H9 (cell line): ENCODE measurements around the gene MRPS18B. TPM values are rescaled to one million over a fixed set of nuclear protein-coding genes. Genes with fewer than 3 reads are reported as not detected.
"Not testable (repeated sequence)": the region's sequence is repeated elsewhere in the genome, so short reads cannot be mapped to it uniquely, and the experiment has no call there.

Experiments used
- DNase-seq: peaks from one replicate; pipeline ENCODE4 v3.0.0-alpha.2; 2017
- H2AFZ ChIP-seq: one replicate; pipeline ENCODE4 v1.6.1; 2013; ENCODE audit warnings: mild to moderate bottlenecking, low read length, control low read depth, moderate library complexity
- H2AK5ac ChIP-seq: 2 replicates; pipeline ENCODE4 v1.6.1; 2013; ENCODE audit warnings: low read length, control low read depth, mixed read lengths; ENCODE audit not compliant: insufficient read length
- H2BK120ac ChIP-seq: one replicate; pipeline ENCODE4 v1.6.1; 2013; ENCODE audit warnings: low read depth, mild to moderate bottlenecking, low read length, control low read depth, inconsistent platforms; ENCODE audit not compliant: poor library complexity, severe bottlenecking
- H2BK12ac ChIP-seq: 2 replicates; pipeline ENCODE4 v1.6.1; 2013; ENCODE audit warnings: low read length, control low read depth, mixed read lengths, low read depth; ENCODE audit not compliant: insufficient read length
- H2BK15ac ChIP-seq: 2 replicates; pipeline ENCODE4 v1.6.1; 2013; ENCODE audit warnings: low read depth, low read length, control low read depth
- H2BK20ac ChIP-seq: one replicate; pipeline ENCODE4 v1.6.1; 2013; ENCODE audit warnings: low read depth, mild to moderate bottlenecking, low read length, control low read depth, inconsistent platforms; ENCODE audit not compliant: poor library complexity, severe bottlenecking
- H2BK5ac ChIP-seq: 2 replicates; pipeline ENCODE4 v1.6.1; 2013; ENCODE audit warnings: low read length, control low read depth, mixed read lengths; ENCODE audit not compliant: insufficient read length
- H3K14ac ChIP-seq: 2 replicates; pipeline ENCODE4 v1.6.1; 2013; ENCODE audit warnings: low read length, control low read depth; ENCODE audit not compliant: insufficient read depth
- H3K18ac ChIP-seq: 2 replicates; pipeline ENCODE4 v1.6.1; 2013; ENCODE audit warnings: low read depth, mild to moderate bottlenecking, mixed read lengths, low read length, control low read depth; ENCODE audit not compliant: insufficient read length
- H3K23ac ChIP-seq: 2 replicates; pipeline ENCODE4 v1.6.1; 2013; ENCODE audit warnings: low read length, control low read depth, mixed read lengths, low read depth; ENCODE audit not compliant: insufficient read length
- H3K23me2 ChIP-seq: 2 replicates; pipeline ENCODE4 v1.6.1; 2013; ENCODE audit warnings: low read depth, mild to moderate bottlenecking, mixed read lengths, low read length, control low read depth; ENCODE audit not compliant: insufficient read length, poor library complexity, severe bottlenecking
- H3K27ac ChIP-seq: 2 replicates; pipeline ENCODE4 v1.5.1; 2013; ENCODE audit warnings: low read length, control low read depth, mixed read lengths, low read depth; ENCODE audit not compliant: insufficient read length
- H3K27me3 ChIP-seq: 2 replicates; pipeline ENCODE4 v1.6.1; 2013; ENCODE audit warnings: low read length, control low read depth, inconsistent platforms; ENCODE audit not compliant: insufficient read depth
- H3K4ac ChIP-seq: 2 replicates; pipeline ENCODE4 v1.6.1; 2013; ENCODE audit warnings: low read depth, mild to moderate bottlenecking, control low read depth, inconsistent platforms, low read length, moderate library complexity
- H3K4me1 ChIP-seq: 2 replicates; pipeline ENCODE4 v1.6.1; 2013; ENCODE audit warnings: low read length, control low read depth, inconsistent platforms; ENCODE audit not compliant: insufficient read depth
- H3K4me2 ChIP-seq: 2 replicates; pipeline ENCODE4 v1.6.1; 2013; ENCODE audit warnings: low read length, control low read depth, mixed read lengths; ENCODE audit not compliant: insufficient read length, insufficient read depth
- H3K56ac ChIP-seq: 2 replicates; pipeline ENCODE4 v1.6.1; 2013; ENCODE audit warnings: low read depth, mild to moderate bottlenecking, mixed read lengths, low read length, control low read depth; ENCODE audit not compliant: insufficient read length
- H3K79me1 ChIP-seq: 2 replicates; pipeline ENCODE4 v1.6.1; 2013; ENCODE audit warnings: low read depth, mild to moderate bottlenecking, moderate library complexity, low read length, control low read depth, inconsistent platforms; ENCODE audit not compliant: insufficient read depth, poor library complexity, severe bottlenecking
- H3K79me2 ChIP-seq: 2 replicates; pipeline ENCODE4 v1.6.1; 2013; ENCODE audit warnings: low read length, control low read depth, inconsistent platforms; ENCODE audit not compliant: insufficient read depth
- H3K9ac ChIP-seq: 2 replicates; pipeline ENCODE4 v1.6.1; 2013; ENCODE audit warnings: low read length, control low read depth, mixed read lengths; ENCODE audit not compliant: insufficient read length; ENCODE audit errors: extremely low read depth
- H3K9me3 ChIP-seq: one replicate; pipeline ENCODE4 v1.6.1; 2013; ENCODE audit warnings: low read depth, low read length, inconsistent platforms; ENCODE audit not compliant: control insufficient read depth
- H3T11ph ChIP-seq: one replicate; pipeline ENCODE4 v1.6.1; 2013; ENCODE audit warnings: mild to moderate bottlenecking, low read length, control low read depth, inconsistent platforms
- H4K20me1 ChIP-seq: one replicate; pipeline ENCODE4 v1.6.1; 2013; ENCODE audit not compliant: control insufficient read depth, insufficient read length, insufficient read depth
- H4K5ac ChIP-seq: 2 replicates; pipeline ENCODE4 v1.6.1; 2013; ENCODE audit warnings: low read depth, mild to moderate bottlenecking, mixed read lengths, low read length, control low read depth; ENCODE audit not compliant: insufficient read length
- H4K8ac ChIP-seq: replicated peaks from 2 replicates; pipeline ENCODE4 v1.6.1; 2013; ENCODE audit warnings: low read length, control low read depth, mixed read lengths, low read depth; ENCODE audit not compliant: insufficient read length
- H4K91ac ChIP-seq: 2 replicates; pipeline ENCODE4 v1.6.1; 2013; ENCODE audit warnings: low read depth, mild to moderate bottlenecking, moderate library complexity, mixed read lengths, low read length, control low read depth; ENCODE audit not compliant: insufficient read length
- H3K27ac Mint-ChIP-seq, 3 experiments: 2 replicates in 2 of 3; 3 replicates in 1 of 3; pipeline ENCODE4 v1.8.0; 2020 to 2021; ENCODE audit warnings: mixed read lengths in 3 of 3, mild to moderate bottlenecking in 1 of 3, moderate library complexity in 1 of 3
- H3K27me3 Mint-ChIP-seq: 2 replicates; pipeline ENCODE4 v1.8.0; 2021; ENCODE audit warnings: low read depth, mild to moderate bottlenecking, moderate library complexity, mixed read lengths
- H3K36me3 Mint-ChIP-seq, 3 experiments: 2 replicates in 2 of 3; 3 replicates in 1 of 3; pipeline ENCODE4 v1.8.0; 2020 to 2021; ENCODE audit warnings: low read depth in 3 of 3, mixed read lengths in 3 of 3; ENCODE audit not compliant: insufficient read depth in 1 of 3
- H3K4me1 Mint-ChIP-seq, 2 experiments: 2 replicates each; pipeline ENCODE4 v1.8.0; 2020; ENCODE audit warnings: mixed read lengths in 2 of 2
- H3K4me3 Mint-ChIP-seq, 2 experiments: 2 replicates in 1 of 2; 3 replicates in 1 of 2; pipeline ENCODE4 v1.8.0; 2020 to 2021; ENCODE audit warnings: mild to moderate bottlenecking in 2 of 2, mixed read lengths in 2 of 2, moderate library complexity in 1 of 2
- H3K9me3 Mint-ChIP-seq, 2 experiments: 2 replicates in 1 of 2; 3 replicates in 1 of 2; pipeline ENCODE4 v1.8.0; 2020; ENCODE audit warnings: mild to moderate bottlenecking in 2 of 2, mixed read lengths in 2 of 2, moderate library complexity in 1 of 2
- WGBS: extraction: QIAGEN DNeasy Blood & Tissue Kit; methylation state at CpG from one replicate; pipeline ENCODE4 v1.1.7; 2013; ENCODE audit warnings: missing lambda C conversion rate, low lambda C conversion rate, mixed read lengths; ENCODE audit not compliant: insufficient read length; ENCODE audit errors: extremely low coverage; 5-methylcytosine and 5-hydroxymethylcytosine counted together
- total RNA-seq: library from RNA; stranded (reverse); gene quantifications from 2 replicates; pipeline ENCODE4 v1.2.1, GENCODE V29; 2021
- TF ChIP-seq, protein P1 (sequence below): fragments of 200-600 bp; sonication (generic); conservative IDR thresholded peaks from 3 replicates; pipeline ENCODE4 v1.8.0; 2021; ENCODE audit warnings: antibody characterized with exemption, mild to moderate bottlenecking

Gene MRPS18B
- total RNA-seq, 1 experiment from 2014 or later = 54.0 TPM

DNA sequence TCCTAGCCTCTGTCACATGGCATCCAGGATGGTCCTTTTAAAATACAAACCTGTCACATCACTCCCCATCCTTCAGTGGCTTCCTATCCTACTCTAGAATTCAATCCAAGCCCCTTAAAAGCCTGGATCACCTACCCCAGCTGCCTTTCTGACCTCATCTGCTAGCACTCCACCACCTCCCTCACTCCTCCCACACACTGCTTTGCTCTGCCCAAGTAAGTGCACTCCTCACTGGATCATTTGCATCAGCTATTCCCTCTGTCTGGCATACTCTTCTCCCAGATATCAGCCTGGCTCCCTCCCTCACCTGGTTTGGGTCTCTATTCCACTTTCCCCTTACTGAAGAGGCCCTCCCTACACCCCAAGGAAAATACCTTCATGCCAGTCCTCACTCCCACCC is 39.8 kb downstream of the MRPS18B start:
- Histone ChIP-seq H3T11ph (no peak overlapping the region), H3K18ac (no peak overlapping the region), H2AFZ (no peak overlapping the region), H2BK20ac (no peak overlapping the region), H3K4me1 (no peaks in the 10 kb centered on the region), H3K9ac (no peak overlapping the region), H3K23ac (no peak overlapping the region), H3K27me3 (no peaks in the 10 kb centered on the region), H2BK12ac (no peak overlapping the region), H3K27ac (no peak overlapping the region), H3K79me1 (no peaks in the 10 kb centered on the region), H3K9me3 (no peaks in the 10 kb centered on the region), H4K91ac (no peak overlapping the region), H2AK5ac (no peak overlapping the region), H3K4ac (no peak overlapping the region), H4K5ac (no peak overlapping the region), H3K56ac (no peak overlapping the region), H3K23me2 (no peaks in the 10 kb centered on the region), H2BK15ac (no peak overlapping the region), H4K20me1 (no peaks in the 10 kb centered on the region), H3K4me2 (no peak overlapping the region), H4K8ac (no peak overlapping the region), H3K79me2 (no peaks in the 10 kb centered on the region), H3K14ac (no peak overlapping the region), H2BK120ac (no peak overlapping the region), H2BK5ac (no peak overlapping the region)
- no peak for DNase-seq
- no peak overlapping the region for H3K4me3 Mint-ChIP-seq
- H3K4me1 Mint-ChIP-seq = no peaks in the 10 kb centered on the region
- no peaks in the 10 kb centered on the region for H3K9me3 Mint-ChIP-seq
- no peak overlapping the region for H3K27ac Mint-ChIP-seq
- TF ChIP-seq, protein P1, sequence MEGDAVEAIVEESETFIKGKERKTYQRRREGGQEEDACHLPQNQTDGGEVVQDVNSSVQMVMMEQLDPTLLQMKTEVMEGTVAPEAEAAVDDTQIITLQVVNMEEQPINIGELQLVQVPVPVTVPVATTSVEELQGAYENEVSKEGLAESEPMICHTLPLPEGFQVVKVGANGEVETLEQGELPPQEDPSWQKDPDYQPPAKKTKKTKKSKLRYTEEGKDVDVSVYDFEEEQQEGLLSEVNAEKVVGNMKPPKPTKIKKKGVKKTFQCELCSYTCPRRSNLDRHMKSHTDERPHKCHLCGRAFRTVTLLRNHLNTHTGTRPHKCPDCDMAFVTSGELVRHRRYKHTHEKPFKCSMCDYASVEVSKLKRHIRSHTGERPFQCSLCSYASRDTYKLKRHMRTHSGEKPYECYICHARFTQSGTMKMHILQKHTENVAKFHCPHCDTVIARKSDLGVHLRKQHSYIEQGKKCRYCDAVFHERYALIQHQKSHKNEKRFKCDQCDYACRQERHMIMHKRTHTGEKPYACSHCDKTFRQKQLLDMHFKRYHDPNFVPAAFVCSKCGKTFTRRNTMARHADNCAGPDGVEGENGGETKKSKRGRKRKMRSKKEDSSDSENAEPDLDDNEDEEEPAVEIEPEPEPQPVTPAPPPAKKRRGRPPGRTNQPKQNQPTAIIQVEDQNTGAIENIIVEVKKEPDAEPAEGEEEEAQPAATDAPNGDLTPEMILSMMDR = no peak
- H3K27me3 Mint-ChIP-seq = no peaks in the 10 kb centered on the region
- H3K36me3 Mint-ChIP-seq = peaks cover 31 to 88% (median 71%) of the 10 kb centered on the region in 3 experiments; a peak in 6 of 7 replicates

GRCh38 chr6:30657922-30658321 is 40.3 kb downstream of the MRPS18B start:
- not testable (repeated sequence) for H3K4ac ChIP-seq
- no CpG with 5 or more reads among the region's 5 CpGs for WGBS

More at GRCh38 chr6:30657922-30658321, 40.3 kb downstream of the MRPS18B start:
- not testable (repeated sequence) for H3K23ac ChIP-seq, H3K27me3 ChIP-seq, H4K91ac ChIP-seq, H3K79me2 ChIP-seq, H2AFZ ChIP-seq, H3K4me1 Mint-ChIP-seq, H3K27me3 Mint-ChIP-seq, H3K14ac ChIP-seq, H3K18ac ChIP-seq, H2BK20ac ChIP-seq, H3K9me3 Mint-ChIP-seq, H4K20me1 ChIP-seq, H3K4me1 ChIP-seq, H2AK5ac ChIP-seq, H2BK5ac ChIP-seq, H4K8ac ChIP-seq, H3K9ac ChIP-seq, H3K56ac ChIP-seq, H2BK120ac ChIP-seq, H3K9me3 ChIP-seq, H3K23me2 ChIP-seq, H3K27ac Mint-ChIP-seq, H2BK12ac ChIP-seq, H3K4me2 ChIP-seq, H3K4me3 Mint-ChIP-seq, H3K79me1 ChIP-seq, H3K27ac ChIP-seq, H2BK15ac ChIP-seq, DNase-seq, H4K5ac ChIP-seq, H3T11ph ChIP-seq
- peaks cover 33 to 88% (median 71%) of the 10 kb centered on the region in 3 experiments; a peak in 6 of 7 replicates for H3K36me3 Mint-ChIP-seq
